ENCODE data around the gene ANTKMT.

Gene ANTKMT

DNA sequence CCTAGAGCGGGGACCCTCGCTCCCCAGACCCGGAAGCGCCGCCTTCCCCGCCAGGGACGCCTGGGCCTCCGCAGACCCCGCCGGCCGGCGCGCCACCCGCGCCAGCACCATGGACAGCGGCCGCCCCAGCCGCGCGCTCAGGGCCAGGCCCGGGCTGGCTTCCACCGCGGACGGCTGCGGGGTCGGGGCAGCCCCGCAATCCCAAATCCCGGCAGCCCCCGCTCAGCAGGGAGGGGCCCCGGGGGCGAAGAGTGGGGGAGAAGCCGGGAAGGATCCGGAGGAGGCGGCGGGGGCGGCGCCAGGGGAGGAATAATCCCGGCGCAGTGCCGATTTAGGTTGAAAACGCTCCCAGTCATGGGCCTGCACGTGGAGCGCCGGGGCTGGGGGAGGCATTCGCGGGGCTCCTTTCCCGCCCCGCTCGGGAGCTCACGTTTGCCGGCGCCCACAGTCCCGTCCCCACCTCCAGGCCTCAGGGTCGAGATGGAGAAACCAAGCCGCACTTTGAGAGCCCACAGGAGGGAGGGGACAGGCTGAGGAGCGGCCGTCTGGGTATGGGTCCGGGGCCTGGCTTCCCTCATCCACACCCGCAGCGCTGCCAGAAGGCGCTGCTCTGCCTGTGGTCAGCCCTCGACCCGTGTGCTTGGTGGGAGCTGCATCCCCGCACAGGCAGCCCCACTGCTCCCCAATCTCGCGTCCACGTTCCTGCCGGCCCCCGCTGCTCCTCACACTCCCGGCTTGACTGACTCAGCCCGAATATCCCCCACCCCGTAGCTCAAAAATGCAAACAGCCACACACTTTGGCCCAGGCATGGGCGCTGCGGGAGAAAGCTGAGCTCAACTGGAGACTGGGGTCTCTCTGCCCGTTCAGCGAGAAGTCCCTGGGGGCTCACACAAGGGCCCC, 20.0 kb upstream of the ANTKMT start:
- DNase-seq, result no peak

DNA sequence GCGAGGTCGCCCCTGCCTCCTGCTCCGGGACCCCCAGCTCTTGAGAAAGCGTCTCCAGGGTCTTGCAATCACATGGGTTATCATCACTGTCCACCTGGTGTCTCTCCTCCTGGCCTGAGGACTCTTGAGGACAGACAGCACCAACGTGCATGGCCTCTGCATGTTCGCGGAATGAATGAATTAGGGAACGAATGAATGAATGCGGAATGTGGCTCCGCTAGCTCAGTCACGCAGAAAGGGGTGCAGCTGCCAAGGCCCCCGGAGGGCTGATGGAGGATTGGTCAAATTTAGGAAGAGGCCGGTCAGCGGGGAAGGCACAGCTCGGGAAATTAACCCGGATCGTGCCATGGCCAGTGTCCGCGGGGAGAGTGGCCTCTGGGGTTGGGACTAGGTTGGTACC, 18.6 kb upstream of the ANTKMT start:
- DNase-seq, result no peak

DNA sequence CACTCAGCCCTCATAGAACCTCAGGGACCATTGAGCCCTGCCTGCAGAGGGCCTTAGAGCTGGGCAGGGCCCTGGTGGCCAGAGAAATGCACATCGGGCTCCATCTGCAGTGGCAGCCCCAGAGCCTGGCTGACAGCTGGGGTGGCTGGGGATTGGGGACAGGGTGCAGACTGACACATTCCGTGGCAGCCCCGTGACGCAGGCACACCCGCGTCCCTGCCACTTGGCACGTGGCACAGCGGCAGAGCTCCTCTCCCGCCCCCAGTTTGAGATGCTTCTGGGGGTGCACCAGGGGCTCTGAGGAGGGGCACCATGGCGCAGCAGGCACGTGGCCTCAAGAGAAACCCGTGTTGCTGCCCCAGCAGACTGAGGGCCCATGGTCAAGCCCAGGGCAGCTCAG, 17.5 kb upstream of the ANTKMT start:
- DNase-seq, result no peak

DNA sequence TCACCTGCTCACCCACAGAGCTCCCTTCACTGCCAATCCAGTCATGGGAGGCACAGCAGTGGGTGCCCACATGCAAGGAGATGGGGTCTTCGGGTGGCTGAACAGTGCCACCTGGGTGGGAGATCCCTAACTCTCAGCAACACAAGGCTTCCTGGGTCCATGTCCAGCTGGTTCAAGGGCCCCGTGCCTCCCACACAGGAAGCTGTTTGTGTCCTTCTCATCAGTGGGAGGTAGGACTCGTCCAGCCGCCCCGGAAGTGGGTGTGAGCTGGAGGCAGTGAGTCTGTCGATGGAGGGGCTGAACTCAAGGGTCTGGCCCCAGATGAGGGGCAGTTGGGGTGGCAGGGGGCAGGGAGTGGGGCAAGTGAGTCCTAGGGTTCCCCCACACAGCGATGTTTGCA, 16.9 kb upstream of the ANTKMT start:
- DNase-seq, result no peak

DNA sequence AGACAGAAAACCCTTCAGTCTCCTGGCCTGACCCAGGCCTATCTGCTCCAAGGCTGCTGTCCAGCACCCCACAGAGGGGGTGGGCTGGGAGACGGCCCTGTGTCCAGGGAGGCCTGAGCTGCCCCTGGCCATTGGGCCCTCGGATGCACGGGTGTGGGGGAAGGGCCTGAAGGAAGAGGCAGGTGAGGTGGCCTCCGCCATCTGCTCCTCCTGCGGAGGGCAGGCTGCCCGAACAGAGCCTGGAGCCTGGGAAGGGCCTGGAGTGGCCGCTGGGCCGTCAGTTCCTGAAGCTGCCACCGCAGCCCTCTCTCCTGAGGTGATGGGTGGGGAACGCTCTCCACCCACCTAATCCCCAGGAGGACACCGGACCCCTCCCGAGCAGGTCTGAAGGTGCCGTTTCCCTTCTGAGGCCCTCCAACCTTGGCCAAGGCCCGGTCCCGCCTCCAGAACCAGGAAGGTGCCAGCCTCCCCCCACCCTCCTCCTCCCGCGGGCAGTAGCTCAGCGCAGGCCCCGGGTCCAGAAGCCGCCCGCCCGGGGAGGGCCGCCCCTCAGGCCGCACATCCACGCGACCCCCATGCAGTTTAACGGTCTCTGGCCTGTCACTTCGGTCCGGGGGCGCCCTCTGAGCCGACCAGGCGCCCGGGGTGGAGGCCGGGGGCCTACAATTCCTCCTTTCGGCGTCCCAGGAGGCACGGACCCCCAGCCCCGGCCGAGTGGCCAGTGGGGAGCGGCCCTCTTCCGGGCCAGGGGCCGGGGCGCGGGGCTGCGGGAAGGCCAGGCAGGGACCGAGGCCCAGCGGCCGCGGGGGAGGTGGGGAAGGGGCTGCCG, 16.2 kb upstream of the ANTKMT start:
- no peak for DNase-seq

DNA sequence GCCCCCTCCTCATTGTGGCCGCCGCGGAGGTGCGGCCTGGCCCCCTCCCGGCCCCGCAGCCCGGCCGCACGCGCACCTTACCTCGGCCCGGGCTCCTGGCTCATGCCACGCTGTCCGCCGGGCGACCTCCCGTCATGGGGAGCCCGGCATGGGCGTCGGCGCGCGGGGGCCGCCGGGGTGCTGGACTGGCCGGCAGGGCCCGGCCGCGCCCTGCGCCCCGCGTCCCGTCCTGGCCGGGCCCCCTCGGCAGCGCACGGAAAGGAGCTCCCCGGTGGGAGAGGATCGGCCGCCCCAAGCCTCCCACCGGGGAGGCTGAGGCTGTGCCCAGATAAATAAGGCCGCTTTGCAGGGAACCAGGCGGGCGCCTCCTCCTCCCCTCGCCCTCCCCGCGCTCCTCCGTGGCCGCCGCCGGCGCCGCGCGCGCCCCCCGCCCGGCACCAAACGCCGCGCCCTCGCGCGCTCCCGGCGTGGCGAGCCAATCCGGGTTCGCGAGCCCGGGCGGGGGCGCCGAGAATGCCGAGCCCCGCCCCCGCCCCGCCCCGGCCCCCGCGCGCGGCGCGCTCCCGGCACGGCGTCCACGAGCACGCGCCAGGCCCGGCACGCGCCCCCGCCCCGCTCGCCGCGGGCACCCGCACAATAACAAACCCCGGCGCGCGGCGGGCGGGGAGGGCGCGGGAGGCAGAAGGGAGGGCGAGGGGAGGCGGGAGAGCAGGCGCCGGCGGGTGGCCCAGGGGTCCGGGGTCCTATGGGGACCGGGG, 15.3 kb upstream of the ANTKMT start, which contains the start of gene FBXL16:
Gene FBXL16, minus strand, starts transcription at position 371 of the 758 bp plus-strand sequence. CDS start 8,396 bp downstream, outside the sequence.
- no peak for DNase-seq

DNA sequence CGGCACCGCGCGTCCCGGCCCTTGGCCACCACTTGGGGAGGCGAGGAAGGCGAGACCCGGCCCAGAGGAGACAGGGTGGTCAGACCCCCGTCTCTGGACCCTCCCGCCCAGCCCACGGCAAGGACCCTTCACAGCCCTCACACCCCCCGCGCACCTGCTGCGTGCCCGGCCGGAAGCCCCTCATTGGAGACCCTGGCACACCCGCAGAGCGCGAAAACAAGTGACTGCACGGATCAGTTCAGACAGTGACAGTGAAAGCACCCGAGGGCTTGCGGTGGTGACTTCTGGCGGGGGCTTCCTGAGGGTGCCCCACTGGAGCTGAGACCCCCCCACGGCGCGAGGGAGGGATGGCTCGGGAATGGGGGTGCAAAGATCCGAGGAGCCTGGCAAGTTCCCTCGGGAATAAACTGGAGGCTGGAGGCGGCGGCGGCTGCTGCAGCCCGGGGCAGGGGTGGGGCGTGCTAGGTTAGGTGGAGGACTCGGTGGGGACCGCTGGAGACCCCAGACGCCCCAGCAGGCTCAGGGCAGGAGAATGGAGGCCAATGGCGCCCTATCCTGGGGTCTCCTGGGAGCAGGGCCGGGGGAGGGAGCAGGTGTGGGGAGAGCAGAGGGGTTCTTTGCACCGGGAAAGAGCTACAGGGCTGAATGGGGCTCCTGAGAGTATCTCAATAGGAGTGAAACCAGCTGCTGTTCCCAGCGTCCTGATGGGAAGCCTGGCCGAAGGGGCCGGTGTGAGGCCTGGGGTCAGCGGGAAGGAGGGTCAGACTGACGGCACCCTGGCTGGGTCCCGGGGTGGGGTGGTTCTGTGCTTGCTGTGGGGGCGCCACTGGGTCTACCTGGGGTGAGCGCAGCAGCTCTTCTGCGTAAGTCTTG, 14.5 kb upstream of the ANTKMT start:
- no peak for DNase-seq

DNA sequence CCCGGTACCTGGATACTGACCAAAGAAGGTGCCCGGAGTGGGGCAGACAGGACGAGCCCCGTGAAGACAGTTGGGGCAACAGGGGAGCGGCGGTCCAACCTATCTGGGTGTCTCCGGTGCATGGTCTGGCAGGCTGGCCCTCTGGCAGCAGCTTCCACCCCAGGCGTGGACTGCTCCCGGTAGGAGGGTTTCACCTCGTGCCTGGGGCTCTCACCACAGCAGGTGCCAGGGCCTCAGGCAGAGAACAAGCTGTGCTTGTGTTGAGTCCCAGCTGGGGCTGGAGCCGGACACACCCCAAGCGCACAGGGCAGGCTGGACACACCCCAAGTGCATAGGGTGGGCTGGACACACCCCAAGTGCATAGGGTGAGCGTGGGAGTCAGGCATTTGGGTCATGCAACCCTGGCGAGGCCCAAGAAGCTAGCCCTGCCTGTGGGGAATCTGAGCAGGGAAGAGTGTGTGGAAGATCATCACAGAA, 13.8 kb upstream of the ANTKMT start:
- DNase-seq, result no peak

DNA sequence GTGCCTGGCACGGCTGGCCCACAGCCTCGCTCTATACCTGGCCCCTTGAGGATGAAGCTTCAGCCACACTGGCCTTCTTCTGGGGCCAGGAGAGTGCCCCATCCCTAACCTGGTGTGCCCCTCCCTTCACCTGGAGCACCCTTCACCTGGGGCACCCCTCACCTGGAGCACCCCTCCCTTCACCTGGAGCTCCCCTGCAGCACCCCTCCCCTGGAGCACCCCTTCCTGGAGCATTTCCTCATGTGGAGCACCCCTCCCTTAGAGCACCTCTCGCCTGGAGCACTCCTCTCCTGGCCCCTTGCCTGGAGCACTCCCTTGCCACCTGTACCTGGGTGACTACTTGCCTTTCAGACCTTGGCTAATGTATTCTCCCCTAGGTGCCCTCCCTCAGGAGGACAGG, 12.9 kb upstream of the ANTKMT start:
- no peak for DNase-seq

DNA sequence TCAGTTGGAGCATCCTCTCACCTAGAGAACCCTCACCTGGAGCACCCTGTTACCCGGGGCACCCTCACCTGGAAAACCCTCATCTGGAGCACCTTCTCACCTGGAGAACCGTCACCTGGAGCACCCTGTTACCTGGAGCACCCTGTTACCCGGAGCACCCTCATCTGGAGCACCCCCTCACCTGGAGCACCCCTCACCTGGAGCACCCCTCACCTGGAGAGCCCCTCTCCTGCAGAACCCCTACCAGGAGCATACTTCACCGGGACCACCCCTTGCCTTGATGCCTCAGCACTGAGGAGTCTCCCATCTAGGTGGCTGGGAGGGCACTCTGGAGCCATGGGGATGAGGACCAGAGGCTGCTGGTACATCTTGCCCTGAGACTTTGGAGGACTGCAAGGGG, 12.0 kb upstream of the ANTKMT start:
- no peak for DNase-seq

DNA sequence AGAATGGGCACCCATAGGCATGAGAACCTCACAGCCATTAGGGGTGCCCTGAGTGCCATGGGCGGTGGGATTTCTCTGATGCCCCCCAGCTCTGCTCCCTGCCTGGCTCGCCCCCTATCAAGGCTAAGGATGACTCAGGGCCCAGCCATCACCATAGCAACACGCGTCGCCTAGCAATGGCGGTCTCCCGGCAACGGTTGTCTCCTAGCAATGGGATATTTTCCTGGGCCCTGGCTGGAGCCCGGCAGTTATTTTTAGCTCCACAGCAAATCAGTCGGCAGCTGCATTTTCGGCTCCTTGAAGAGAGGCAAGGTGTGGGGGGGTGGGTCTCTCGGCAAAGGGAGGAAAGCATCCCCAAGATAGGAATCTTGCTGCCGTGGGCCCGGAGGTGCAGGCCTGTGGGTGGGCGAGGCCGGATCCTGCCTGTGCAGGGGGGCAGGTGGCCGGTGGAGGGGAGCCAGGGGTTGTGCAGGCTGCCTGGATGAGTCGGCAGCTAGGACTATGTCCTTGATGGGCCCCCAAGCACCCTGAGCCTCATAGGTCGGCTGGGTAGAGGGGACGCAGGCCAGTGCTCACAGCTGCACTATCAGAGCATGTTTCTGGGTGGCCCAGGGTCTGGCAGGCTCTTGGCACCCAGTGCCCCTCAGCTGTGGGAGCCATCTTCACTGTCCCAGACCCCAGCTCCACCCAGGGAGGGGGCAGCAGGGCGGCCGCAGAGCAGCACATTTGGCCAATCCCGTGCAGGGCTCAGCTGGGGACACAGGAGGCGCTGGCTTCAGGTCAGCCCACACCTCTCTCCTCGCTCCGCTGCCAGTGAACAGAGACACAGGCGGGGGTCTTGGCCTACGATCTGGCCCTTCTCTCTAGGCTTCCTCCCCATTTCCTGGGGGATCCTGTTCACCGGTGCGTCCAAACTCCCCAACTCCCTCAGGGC, 11.1 kb upstream of the ANTKMT start:
- DNase-seq, result no peak

DNA sequence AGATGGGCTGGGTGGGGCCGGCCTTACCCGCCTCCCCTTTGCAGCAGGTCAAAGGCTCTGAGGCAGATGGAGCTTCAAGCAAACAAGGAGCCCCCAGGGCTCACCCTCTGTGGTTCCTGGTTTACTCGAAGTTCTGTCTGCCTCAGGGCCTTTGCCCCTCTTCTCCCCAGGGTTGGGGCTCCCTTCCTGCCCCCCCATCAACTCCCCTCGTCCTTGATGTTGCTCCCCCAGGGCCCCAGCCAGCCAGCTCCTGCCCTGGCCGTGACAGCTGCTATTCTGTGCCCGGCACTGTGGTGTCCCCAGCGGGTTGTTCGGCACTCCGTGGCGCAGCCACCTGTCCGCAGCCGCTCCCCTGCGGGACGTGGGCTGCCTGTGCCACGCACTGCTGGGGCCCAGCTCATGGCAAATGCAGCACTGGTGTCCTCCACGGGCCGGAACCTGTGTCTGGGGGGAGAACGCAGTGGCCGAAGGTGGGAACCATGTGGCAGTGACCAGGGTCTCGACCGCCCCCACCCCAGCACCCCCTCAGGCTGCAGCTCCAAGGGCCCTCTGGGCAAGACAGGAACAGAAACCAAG, 10.4 kb upstream of the ANTKMT start:
- DNase-seq, result no peak

DNA sequence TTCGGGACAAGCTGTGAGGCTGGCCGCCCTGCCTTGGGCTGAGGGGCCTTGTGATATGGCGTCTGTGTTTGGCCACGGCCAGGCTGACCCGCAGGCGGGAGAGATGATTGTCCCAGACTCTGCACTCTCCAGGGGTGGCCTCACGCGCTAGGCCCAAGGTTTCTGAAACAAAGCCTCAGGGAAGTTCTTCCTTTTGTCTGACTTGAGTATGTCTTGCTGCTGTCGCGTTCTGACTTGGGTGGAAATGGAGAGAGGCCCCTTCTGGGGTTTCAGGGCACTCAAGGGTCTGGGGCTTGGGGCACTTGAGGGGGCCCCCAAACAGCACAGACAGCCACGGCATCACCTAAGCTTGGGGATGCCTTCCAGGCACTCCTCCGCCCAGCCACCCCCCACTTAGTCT, 9.9 kb upstream of the ANTKMT start:
- no peak for DNase-seq

DNA sequence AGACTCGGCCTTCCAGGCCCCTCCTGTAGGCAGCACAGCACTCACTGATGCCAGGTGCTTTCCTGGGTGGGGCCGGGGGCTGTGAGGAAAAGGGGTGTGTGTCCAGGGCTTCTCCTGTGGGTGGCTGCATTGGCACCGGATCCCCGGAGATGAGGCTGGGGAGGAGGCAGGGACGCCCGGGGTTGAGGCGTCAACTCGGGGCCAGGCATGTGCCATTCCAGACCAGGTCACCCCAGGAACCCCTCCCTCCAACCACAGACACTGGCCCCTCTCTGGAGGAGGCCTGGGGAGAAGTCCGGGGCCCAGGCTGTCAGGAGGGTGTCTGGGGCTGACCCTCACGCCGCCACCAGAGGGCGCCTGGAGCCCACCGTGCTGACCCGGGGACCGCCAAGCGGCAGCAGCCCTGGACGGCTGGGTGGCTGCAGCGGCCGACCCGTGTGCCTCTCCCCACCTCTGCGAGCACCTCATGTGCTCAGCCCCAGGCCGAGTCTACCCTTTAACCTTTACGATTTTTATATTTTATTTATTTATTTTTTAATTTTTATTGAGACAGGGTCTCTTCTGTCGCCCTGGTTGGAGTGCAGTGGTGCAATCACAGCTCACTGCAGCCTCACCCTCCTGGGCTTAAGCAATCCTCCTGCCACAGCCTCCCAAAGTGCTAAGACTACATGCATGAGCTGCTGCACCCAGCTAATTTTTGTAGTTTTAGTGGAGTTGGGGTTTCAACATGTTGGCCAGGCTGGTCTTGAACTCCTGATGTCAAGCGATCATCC, 9.2 kb upstream of the ANTKMT start:
- DNase-seq, result peak; percentile 75 to 79

DNA sequence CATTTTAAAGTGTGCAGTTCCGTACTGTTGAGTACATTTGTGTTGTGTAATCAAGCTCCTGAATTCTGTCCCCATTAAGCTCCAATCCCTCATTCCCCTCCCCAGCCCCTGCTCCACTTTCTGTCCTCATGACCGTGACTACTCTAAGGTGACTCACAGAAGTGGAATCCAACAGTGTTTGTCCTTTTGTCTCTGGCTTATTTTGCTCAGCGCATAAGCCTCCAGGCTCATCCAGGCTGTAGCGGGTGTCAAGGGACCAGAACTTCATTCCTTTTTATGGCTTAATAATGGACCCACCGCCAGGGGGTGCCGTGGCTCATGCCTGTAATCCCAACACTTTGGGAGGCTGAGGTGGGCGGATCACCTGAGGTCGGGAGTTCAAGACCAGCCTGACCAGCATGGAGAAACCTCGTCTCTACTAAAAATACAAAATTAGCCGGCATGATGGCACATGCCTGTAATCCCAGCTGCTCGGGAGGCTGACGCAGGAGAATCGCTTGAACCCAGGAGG, 8.2 kb upstream of the ANTKMT start:
- DNase-seq, result peak; percentile 36 to 53

DNA sequence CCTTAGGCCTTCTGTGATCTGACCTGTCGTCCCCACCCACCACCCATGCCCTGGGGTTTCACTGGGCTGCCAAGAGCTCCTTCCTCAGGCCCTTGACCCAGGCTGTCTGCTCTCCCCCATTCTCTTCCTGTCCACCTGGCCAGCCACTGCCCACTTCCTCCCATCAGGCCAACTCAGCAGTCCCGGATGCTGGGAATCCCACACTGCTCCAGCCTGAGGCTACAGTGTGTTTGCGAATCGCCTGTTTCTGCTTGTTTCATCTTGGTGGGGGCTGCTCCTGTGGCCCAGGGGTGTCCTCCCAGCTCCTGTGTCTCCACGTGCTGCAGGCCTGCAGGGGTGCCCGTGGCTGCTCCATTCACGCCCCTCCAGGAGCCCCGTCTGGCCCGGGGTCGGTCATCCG, 6.9 kb upstream of the ANTKMT start:
- DNase-seq, result no peak

DNA sequence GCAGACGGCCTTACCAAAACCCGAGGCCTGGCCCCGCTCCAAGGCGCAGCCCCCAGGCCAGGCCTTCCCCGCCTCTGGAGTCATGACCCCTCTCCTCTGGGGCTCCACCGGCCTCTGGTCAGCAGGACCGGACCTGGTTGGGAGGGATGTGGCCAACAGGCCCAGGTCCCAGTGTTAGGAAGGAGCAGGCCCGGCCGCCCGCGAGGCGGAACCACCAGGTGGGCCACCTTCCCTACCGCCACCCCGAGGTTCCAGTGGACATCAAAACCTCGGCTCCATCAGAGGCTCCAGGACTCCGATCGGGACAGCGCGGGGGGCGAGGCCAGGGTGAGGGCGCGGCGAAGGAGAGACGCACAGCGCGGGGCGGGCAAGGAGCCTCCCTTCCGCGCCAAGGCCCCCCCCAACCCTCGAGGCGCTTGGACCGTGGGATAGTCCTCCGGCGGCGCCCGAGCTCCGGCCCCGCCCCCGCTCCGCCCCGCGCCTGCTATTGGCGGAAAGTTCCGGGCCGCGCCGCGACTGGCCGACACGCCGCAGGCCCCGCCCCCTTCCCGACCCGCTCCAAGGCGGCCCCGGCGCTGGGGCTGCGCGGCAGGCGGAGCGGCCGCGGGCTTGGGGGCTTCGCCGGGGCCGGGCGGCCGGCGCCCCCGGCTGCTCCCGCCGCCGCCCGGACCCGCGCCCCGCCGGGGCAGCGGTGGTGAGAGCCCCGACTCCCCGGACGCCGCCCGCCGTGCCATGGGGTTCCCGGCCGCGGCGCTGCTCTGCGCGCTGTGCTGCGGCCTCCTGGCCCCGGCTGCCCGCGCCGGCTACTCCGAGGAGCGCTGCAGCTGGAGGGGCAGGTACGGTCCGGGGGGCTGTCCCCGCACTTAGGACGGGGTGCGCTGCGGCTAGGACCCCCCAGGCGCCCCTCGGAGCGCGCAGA, 6.1 kb upstream of the ANTKMT start, which contains the start of gene METRN:
Gene METRN, plus strand, starts transcription at position 561 of the 919 bp plus-strand sequence. Its CDS starts 172 bp downstream, at position 733.
- peak; percentile 89 to 90 for DNase-seq
